ENCODE results near the gene TBRG4.
"Not testable (repeated sequence)": the region's sequence is repeated elsewhere in the genome, so short reads cannot be mapped to it uniquely, and the experiment has no call there.

Gene TBRG4

DNA sequence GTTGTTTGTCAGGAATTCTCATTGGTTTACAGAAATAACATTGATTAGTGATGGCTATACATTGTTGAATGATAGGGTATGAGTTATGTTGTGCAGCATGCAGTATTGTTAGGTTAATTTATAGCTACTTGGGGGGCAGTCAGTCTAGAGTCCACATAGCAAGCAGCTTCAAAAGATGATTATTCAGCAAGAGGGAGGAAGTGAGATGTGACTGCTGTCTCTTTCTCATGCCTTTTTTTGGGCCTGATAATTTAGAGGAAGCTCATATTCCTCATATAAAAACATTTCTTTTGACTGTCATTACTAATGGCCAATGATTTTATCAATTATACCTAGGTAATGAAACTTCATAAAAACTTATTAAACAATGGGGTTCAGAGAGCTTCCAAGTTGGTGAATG is 3.4 kb upstream of the TBRG4 start:
- no peak for DNase-seq

DNA sequence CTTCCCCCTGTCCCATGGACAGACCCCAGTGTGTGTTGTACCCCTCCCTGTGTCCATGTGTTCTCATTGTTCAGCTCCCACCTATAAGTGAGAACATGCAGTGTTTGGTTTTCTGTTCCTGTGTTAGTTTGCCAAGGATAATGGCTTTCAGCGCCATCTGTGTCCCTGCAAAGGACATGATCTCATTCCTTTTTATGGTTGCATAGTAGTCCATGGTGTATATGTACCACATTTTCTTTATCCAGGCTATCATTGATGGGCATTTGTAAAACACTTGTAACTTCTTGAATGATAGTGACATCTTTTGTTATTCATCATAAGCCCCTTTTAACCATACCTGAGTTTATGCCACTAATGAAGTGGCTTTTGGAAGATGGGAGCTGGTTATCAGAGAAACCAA is 2.8 kb upstream of the TBRG4 start:
- not testable (repeated sequence) for DNase-seq

DNA sequence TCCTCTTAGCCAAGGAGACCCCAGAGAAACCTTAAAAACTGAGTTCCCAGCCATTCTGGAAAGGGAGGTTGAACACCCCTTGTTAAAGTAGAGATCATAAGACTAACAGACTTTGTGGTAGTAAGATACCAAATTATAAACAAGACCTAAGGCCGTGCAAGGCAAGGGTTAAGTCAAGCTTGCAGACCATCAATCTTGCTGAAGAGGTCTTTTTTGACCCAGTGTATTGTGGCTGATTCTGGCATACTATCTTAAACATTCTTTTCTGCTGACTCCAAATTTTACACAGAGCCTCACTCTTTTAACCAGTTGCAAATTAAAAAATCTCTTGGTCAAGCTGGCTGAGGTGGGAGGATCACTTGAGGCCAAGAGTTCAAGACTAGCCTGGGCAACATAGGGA is 1.2 kb upstream of the TBRG4 start:
- no peak for DNase-seq

DNA sequence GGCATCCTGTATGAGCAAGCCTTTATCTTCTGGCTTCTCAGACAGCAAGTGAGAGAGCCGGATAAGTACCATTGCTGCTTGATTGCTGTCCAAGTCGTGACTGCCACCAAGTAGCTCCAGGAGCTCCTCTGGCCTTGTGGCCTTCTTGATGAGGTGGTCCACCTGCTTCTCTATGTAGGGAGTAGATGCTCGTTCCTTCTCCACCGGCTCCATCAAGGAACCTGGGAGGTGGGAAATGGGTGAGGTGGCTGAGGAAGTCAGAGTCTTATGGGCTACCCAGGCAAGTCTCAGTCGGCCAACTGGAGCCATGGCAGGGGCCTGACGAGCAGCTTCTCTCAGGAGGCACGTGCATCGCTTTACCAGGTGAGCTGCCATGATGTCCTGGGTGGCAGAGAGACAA is 2.6 kb downstream of the TBRG4 start:
- no peak for DNase-seq

DNA sequence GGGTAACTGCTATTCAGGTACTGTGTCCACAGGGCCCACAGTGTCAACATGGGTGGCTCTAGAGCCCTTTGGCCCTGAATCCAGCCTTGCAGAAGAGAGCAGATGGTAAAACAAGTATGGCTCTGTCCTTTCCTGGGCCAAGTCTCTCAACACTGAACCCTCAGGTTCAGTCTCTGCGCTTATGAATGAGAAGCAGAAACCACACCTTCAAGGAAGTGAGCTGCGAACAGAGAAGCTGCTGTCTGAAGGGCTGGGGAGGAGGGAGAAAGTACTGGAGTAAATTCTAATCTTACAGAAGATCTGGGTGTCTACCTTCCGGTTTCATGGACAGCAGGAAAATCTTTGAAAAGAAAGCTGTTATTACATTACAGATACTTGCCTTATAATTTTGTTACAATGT is 4.1 kb downstream of the TBRG4 start:
- DNase-seq = no peak

DNA sequence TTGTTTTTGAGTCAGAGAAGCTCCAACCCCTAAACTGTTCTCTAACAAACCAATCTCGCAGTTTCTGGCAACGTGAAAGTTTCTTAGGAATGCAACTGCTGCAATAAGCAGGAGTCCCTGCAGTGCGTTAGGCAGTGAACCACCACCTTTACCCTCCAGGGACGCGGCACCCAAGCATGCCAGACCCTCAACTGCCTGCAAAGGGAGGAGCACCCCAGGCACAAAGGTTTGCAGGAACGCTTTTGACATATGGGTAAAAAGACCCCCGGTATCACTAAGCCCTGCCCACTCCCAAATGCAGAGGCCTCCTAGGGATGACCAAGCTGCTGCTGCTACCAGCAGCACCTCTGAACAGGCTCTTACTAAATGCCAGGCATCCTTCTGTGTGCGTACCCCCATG is 4.7 kb downstream of the TBRG4 start:
- DNase-seq = no peak

DNA sequence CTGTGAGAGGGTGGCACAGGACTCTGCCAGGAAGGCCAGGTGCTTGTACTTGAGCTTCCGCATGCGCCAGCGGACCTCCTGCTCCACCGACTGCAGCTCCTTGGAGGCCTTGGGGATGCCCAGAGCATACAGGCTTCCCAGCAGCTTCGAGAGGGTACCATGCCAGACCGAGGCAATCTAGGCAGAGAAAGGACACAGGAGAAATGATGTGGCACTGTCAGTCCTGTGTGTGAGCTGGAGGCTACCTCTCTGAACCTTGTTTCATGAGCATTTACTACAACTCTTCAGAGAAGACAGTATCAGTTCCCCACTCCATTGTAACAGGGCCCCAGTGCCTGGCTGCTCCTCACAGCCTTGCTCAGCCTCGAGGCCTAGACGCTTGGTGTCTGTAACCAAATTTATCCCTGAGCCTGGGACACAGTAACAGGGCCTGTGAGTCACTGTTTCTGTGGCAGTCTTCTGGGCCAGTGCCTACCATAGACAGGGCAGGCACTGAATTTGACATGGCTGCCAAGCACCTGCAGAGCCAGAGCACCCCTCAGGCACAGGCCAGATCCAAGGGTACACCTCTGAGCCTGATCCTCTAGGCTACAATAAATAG is 5.8 kb downstream of the TBRG4 start:
- no peak for DNase-seq

DNA sequence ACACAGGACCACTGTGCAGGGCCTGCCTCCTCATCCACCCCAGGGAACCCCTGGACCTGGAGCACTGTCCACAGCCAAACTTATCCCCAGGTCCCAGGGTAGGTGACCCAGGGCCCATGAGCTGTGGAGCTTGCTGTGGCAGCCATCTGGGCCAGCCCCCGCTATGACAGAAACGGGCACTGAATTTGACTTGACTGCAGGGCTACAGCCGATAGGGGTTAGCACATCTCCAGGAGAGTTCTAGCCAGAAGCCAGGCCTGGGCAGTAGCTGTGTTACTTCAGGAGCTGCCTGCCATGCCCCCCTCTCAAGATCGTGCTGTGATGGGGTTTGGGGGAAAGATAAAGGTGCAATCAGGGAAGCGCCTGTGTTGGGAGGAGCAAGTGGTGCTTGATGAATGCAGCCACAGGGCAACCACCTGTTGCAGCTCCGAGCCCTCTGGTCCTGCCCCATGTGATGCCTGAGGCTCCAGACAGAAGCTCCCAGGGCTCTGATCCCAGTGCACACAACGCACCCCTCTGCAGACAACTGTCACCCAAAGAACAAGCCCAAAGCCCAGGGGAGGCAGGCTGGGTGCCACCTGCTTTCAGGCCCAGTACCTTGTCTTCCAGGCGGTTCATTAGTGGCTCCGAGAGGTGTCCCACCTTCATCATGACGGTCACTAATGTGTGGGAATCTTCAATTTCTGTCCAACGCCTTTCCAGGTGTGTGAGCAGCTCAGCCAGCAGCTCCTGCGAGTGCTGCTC is 6.5 kb downstream of the TBRG4 start:
- no peak for DNase-seq

DNA sequence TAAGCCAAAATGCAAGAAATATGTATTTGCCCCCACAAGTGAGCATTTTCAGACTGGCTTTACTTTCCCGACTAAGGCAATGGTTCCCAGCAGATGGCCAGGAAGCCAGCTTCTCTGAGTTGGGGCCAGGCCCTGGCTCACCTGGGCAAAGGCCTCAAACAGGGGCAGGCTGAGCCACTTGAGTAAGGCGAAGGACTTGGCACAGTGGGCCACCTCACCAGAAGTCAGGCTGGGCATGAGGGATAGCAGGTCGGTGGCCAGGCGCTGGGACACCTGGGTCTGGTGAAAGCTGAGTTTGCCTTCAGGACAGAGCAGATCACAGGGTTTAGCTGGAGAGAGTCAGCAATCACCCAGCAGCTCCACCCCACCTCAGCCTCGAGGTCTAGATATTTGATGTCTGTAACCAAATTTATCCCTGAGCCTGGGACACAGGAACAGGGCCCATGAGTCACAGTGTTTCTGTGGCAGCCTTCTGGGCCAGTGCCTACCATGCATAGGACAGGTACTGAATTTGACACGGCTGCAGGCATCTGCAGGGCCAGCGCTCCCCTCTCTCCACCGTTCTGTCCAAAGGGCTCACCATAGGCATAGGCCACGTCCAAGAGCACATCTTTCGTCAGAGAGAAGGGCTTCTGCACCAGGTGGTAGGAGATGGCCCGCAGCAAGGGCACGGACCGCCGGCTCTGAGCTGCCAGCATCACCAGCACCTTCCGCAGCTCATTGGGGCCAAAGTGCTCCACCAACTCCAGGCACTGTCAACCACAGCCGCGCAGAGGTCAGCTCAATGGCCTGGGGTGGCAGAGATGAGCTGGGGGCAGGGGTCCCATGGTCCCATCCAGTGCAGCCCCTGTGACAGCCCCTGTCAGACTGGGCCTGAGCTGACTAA is 7.3 kb downstream of the TBRG4 start:
- DNase-seq = no peak

DNA sequence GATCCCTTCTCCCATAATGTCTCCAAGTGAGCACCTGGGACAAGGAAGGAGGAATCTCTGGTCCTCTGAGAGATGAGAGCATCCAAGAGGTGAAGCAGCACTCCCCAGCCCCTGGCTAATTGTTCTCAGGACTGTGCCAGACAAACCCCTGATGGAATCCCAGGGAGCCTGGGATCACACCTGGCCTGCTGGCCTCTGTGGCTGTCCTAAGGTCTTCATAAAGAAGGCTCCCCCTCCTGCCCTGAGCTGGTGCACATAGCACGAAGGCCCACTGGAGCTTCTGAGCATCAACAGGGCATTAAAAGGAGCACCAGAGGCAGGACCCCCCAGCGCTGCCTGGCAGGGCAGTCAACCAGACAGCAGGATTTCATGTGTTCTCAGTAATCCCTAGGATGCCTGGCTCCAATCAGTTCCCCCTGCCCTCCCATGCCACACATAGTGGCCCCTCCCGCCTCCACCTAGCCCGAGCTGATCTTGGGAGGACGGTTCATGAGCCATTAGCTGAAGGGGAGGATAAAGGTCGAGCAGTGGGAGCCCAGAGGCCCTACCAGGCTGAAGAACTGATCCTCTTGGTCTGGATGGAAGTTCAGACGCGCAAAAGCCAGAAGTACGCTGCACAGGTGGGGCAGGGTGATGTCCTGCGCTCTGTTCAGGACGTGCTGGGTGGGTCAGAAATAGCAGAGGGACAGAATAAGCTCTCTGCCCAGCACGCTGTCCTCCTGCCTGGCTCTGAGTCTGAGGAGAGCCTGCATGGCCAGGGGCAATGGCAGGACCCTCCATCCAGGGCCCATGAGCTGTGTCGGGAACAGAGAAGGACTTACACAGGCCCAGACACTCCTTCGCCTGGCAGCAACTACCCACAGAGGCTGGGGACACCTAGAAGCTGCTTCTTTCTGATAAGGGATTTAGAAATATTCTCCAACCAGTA is 8.4 kb downstream of the TBRG4 start:
- DNase-seq = no peak

DNA sequence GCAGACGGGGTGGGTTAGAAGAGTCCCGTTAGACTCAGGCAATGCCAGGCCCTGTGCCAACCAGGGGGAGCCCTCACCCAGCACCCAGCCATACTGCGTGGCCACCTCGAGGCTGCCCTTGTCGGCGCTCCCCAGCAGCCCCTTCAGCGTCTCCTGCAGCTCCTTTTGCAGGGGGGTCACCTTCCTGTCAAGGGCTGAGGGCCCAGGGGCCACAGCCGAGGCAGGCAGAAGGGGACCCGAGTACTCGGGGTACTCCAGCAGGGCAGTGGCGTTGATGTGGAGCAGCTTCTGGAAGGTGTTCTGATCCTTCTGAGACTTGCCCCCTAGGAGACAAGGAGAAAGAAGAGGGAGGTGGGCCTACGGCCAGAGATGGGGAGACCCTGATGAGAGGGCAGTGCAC is 9.7 kb downstream of the TBRG4 start:
- no peak for DNase-seq

DNA sequence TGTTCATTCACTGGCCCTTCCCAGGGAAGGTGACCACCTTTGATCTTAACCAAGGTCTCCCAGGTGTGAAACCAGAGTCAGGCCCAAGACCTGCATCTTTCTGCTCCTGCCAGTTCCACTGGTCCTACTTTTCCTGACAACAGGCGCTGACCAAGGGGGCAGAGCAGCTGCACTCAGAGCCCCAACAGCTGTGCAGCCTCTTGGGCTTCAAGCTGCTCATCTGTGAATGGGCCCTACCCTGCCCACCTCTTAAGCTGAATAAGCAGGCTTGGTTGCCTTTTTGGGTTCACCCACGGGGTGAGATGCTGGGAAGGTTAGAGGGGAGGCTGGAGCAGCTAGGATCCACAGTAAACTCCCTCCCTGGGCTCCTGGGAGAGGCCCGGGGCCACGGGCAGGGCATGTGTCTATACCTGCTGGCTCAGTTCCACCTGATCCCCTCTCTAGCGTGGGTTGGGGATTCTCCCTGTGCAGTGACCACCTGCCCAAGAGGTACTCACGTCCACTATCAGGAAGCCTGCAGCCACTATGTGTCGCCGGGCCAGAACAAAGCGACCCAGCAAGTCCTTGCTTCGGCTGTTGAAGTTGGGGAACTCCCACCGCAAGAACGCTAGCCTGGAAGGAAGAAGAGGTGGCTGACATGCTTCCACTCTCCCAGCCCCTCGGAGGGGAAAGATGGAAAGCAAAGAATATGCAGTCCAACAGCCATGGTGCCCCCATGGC is 10.6 kb downstream of the TBRG4 start:
- DNase-seq = no peak

DNA sequence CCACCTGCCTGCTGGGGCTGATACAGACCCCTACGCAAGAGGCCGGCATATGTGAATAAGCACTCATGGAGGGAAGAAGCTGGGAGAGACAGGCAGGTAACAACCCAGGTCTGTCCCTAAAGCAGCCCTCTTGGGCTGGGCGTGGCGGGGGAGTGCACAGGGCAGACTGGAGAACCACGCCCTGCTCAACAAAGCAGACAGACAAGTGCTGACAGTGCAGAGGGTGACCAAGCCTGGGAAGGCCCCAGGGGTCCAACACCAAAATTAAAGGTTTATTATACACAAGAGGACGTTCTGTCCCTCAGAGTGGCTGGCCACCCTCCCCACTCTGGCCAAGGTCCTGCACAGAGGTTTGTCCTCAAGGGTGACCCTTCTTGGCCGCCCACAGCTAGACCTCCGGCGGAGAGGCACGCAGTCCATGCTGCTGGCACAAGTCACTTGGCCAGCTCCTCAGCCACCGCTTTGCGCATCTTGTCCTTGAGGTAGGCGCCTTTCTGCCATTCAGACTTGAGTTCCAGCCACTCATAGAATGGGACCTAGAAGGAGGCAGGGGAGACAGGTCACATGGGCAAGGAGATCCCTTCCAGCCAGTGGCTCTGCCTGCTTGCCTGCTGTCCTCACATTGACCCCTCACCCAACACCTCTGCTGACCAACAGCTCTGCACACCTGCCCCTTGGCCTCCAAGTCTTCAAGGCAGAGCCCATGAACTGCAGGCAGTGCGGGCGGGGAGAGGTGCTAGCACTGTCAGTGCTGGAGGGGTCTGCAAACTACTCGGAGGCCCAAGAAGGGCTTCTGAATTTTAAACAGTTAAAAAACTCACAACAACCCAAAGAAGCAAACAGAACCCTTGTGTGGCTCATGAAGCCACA is 11.4 kb downstream of the TBRG4 start:
- DNase-seq = no peak

DNA sequence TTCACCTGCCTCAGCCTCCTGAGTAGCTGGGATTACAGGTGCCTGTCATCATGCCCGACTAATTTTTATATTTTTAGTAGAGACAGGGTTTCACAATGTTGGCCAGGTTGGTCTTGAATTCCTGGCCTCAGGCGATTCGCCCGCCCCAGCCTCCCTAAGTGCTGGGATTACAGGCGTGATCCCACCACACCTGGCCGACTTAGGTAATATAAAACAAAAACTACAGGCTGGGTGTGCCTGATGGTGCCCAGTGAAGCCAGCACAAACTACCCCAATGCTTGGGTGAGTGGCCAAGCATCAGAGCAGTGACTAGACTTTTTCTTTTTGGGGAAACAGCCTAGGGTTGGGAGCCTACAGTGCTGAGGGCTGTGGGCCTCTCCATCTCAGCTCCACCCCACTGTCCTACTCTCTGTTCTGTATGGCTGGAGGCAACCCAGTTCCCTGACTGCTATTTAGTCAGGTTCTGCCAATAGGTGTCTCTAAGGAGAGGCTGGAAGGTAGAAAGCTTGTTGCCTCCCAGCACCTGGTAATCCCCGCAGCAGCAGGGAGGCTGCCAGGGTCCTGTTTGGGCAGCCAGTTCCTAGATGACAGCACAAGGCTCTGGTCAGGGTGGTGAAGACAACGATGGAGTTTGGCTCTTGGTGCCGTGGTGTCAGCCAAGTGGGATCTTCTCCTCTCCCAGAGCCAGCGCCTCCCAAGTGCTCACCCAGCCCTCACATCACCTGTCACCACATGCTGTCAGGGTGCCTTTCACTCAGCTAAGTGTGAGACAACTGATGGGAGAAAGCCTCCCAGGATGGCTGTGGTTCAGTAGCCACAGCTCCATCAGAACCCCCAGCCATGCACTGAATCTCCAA is 12.3 kb downstream of the TBRG4 start:
- no peak for DNase-seq

DNA sequence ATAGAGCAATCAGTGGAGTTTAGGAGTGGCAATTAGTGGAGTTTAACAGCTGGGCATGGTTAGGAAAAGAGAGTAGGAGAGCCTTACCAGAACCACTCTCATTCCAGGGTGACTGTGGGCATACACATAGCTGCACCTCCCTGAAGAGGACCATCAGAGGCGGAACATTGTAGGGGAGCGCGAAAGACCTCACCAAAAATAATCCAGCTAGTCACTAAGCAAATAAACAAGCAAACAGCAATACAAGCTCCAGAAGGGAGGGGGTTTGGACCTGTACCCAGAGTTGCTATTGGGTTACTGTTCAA is 18.6 kb downstream of the TBRG4 start:
- DNase-seq = no peak

DNA sequence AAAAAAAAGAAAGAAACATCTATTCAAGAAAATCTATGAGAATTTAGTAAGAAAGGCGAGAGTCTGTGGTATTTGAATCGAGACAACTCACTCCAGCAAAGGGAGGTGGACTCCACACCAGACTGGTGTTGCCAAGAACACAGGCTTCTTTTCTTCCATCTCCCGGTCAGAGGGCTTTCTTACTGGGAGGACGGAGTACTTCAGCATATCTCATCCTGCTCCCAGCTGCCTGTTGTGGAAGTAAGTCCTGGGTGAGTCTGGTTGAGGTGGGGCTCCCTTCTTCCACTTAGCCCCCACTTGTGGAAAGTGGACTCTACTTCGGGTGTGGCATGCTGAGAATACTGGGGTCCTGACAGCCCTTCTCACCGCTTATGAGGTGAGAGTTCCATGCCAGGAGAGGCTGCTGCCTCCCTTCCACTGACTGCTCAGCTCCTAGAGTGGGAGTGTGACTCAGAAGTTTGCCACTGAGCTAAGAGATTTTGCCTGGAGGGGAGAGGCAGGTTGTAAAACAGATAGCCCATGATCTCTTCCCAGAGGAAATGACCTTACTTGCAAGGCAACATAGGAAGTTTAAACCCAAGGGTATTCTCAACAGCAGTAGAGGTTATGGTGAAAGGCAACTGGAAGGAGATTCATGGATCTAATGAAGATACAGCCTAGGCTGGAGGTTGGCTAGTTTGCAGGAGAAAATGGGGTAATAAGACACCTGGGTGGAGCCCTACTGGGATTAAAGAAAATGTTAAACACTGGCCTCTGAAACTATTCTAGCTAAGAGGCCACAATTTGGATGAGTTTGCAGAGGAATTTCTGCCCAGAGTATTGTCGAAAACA is 19.2 kb downstream of the TBRG4 start:
- DNase-seq = no peak

DNA sequence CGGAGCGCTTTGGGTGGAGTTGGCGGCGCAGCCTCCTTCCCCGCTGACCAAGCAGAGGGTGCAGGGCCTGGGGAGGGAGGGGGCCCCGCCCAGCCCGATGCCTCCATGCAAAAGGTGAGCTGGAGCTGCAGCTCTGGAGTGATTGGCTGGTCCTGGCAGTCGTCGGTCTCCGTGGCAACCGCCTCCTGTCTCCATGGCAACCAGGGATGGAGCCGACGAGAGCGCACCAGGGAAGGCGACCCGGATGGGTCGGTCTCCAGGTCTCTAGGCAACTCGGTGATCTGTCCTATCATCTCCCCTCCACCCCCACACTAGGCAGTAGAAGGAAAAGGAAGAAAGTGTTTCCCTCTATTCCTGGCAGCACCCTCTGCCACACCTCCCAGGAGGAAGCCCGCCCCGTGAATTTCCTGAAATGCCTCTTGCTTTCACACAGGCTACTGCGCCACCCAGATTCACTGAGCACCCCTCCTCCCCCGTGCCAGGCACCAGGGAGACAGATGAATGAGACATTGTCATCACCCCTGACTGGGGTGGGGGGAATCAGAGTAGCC is 22.1 kb downstream of the TBRG4 start:
- peak; percentile 68 to 71 for DNase-seq

DNA sequence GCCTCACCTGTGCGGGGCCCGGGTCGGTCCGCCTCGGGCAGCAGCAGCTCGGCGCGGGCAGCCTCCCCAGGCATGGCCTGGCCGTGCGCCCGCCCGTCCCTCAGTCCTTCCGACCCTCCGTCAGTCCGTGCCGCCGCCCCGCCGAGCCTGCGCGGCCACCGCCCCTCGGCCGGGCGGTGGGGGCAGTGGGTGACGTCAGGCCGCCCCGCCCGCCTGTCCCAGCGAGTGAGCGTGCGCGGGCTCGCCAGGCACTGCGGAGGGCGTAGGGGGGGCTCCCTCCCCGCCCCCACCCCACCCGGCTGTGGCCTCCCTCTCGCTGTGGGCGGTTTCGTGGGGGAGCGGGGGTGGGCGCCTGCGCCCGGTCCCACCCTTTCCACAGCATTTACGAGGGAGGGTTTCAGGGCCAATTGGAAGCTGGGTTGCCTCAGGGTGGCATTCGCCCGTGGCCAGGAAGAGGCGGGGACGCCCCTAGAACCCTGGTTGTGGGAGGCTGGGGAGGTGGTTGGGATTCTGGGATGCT is 22.6 kb downstream of the TBRG4 start, which contains the start of gene NACAD:
Gene NACAD (minus strand): TSS at position 149 of the 520 bp plus-strand sequence. CDS start 75 bp downstream, at position 74.
- peak; percentile 38 to 39 for DNase-seq
